GM12891 (cell line): Measurements from ENCODE around the gene MRNIP.

Experiments
- POLR2A ChIP-seq: IDR thresholded peaks from 2 replicates; pipeline ENCODE4 v1.6.1; 2011; ENCODE audit warnings: low read depth, low read length, control low read depth
- POLR2AphosphoS5 ChIP-seq: IDR thresholded peaks from 2 replicates; pipeline ENCODE4 v1.6.1; 2011; ENCODE audit warnings: low read depth, low read length, control low read depth
- SPI1 ChIP-seq: IDR thresholded peaks from 2 replicates; pipeline ENCODE4 v1.6.1; 2011; ENCODE audit warnings: low read depth, low read length, control low read depth
- TAF1 ChIP-seq: IDR thresholded peaks from 2 replicates; pipeline ENCODE4 v1.6.1; 2011; ENCODE audit warnings: low read depth, low read length, control low read depth

DNA sequence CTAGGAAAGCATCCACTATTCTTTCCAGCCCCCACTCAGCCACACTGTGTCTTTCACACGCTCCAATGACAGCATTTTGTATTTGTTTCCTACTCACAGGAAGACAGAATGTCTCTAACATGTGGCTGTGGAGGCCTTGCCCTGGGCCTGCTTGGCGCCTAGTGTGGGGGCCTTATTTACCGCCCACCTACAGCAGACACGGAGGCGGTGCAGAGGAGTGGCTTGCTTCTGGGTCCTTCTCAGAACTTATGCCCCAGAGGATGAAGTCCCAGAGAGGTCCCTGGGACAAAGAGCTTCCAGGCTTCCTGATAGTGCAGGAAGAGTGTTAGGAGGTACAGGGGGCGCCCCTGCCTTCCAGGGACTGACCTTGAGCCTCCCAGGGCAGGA is 8.5 kb upstream of the MRNIP start:
- TF ChIP-seq POLR2AphosphoS5, result no peak
- TF ChIP-seq POLR2A, result no peak
- TF ChIP-seq TAF1, result no peak
- no peak for TF ChIP-seq SPI1
